RWPE2 (cell line): ENCODE data around the gene POT1.

Experiments used
- ATAC-seq: fragments of 200-7000 bp; cut with Tn5 transposase; 3 replicates; pipeline ENCODE4 v1.9.1; 2021; ENCODE audit warnings: low read depth
- DNase-seq: peaks from one replicate; pipeline ENCODE4 v3.0.0-alpha.2; 2020; ENCODE audit warnings: low spot score
- H3K27ac ChIP-seq: fragments of 450-650 bp; 2 replicates; pipeline ENCODE4 v1.5.1; 2017; ENCODE audit warnings: mild to moderate bottlenecking; ENCODE audit not compliant: poor library complexity, severe bottlenecking
- H3K27me3 ChIP-seq: fragments of 250-450 bp; sonication (Bioruptor Pico); 2 replicates; pipeline ENCODE4 v1.5.1; 2021; ENCODE audit warnings: mild to moderate bottlenecking, moderate library complexity; ENCODE audit not compliant: insufficient read depth, poor library complexity, severe bottlenecking
- H3K36me3 ChIP-seq: fragments of 250-450 bp; sonication (Bioruptor Pico); 2 replicates; pipeline ENCODE4 v1.5.1; 2020; ENCODE audit warnings: low read depth, mild to moderate bottlenecking, moderate library complexity
- H3K4me1 ChIP-seq: fragments of 250-450 bp; sonication (Bioruptor Pico); 2 replicates; pipeline ENCODE4 v1.5.1; 2021; ENCODE audit warnings: mild to moderate bottlenecking, moderate library complexity; ENCODE audit not compliant: insufficient read depth, poor library complexity, severe bottlenecking
- H3K4me3 ChIP-seq: fragments of 250-450 bp; sonication (Bioruptor Pico); 2 replicates; pipeline ENCODE4 v1.5.1; 2021; ENCODE audit warnings: mild to moderate bottlenecking, moderate library complexity; ENCODE audit not compliant: severe bottlenecking
- H3K9me3 ChIP-seq: fragments of 250-450 bp; sonication (Bioruptor Pico); 2 replicates; pipeline ENCODE4 v1.5.1; 2021; ENCODE audit warnings: mild to moderate bottlenecking, moderate library complexity; ENCODE audit not compliant: severe bottlenecking
- TF ChIP-seq, protein P1 (sequence below): fragments of 450-650 bp; IDR thresholded peaks from one replicate; pipeline ENCODE4 v1.5.1; 2017; ENCODE audit warnings: mild to moderate bottlenecking, moderate library complexity; ENCODE audit not compliant: poor library complexity, severe bottlenecking

POT1 gene

DNA sequence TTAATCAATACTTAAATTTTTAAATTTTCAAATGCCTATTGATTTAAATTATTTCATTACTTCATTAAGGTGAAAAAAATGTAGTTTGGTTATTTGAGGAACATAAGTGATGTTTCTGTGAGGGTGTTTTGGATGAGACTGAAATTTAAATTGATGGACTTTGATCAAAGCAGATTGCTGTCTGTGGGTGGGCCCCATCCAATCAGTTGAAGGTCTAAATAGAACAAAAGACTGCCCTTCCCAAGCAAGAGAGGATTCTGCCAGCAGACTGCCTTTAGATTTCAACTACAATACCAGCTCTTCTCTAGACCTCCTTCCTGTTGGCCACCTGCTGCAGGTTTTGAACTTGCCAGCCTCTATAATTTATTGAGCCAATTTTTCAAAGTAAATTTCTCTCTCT, 149.6 kb downstream of the POT1 start:
- H3K4me3 ChIP-seq, result no peak overlapping the region
- no peaks in the 10 kb centered on the region for H3K27me3 ChIP-seq
- H3K9me3 ChIP-seq, result no peaks in the 10 kb centered on the region
- no peaks in the 10 kb centered on the region for H3K36me3 ChIP-seq
- ATAC-seq (no peak), DNase-seq (no peak)
- TF ChIP-seq, protein P1, sequence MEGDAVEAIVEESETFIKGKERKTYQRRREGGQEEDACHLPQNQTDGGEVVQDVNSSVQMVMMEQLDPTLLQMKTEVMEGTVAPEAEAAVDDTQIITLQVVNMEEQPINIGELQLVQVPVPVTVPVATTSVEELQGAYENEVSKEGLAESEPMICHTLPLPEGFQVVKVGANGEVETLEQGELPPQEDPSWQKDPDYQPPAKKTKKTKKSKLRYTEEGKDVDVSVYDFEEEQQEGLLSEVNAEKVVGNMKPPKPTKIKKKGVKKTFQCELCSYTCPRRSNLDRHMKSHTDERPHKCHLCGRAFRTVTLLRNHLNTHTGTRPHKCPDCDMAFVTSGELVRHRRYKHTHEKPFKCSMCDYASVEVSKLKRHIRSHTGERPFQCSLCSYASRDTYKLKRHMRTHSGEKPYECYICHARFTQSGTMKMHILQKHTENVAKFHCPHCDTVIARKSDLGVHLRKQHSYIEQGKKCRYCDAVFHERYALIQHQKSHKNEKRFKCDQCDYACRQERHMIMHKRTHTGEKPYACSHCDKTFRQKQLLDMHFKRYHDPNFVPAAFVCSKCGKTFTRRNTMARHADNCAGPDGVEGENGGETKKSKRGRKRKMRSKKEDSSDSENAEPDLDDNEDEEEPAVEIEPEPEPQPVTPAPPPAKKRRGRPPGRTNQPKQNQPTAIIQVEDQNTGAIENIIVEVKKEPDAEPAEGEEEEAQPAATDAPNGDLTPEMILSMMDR, result no peak
- no peaks in the 10 kb centered on the region for H3K4me1 ChIP-seq
- no peak overlapping the region for H3K27ac ChIP-seq

DNA sequence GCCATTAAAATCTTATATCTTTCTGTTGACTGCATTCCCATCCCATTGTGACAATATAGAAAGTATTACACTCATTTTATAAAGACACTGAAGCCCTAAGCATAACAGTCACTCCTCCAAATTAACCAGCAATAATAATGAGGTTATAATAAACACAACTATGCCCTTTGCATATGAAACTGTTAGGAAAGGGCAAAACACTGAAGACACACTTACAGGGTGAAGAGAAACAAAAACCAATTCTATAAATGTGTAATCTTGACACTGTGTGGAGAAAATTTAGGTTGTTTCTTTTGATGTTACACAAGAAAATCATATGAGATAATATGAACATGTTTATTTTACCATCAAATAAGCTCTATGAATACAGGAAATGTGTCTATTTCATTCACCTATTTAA, 150.0 kb downstream of the POT1 start:
- DNase-seq (no peak), ATAC-seq (no peak)
- Histone ChIP-seq H3K9me3 (no peaks in the 10 kb centered on the region), H3K27ac (no peak overlapping the region), H3K4me1 (no peaks in the 10 kb centered on the region), H3K36me3 (no peaks in the 10 kb centered on the region), H3K27me3 (no peaks in the 10 kb centered on the region), H3K4me3 (no peak overlapping the region)
- TF ChIP-seq, protein P1, result no peak

DNA sequence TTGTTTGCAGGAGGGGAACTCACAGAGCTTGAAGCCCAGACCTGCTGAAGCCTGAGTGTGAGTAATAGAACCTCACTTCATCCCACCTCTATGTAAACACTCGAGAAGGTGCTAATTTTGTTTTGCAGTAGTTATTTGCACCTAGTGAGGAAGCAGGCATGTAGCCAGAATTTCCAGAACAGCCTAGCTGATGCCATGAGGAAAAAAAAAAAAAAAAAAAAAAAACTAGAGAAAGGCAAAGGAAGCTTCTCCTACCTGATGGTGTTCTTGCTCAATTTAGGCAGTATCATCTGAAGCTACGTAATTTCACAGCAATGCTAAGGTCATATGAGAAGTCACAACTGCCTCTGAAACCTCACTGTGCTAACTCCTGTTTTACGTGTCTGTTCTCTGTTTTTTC, 150.4 kb downstream of the POT1 start:
- H3K4me1 ChIP-seq, result no peaks in the 10 kb centered on the region
- H3K27ac ChIP-seq, result no peak overlapping the region
- TF ChIP-seq, protein P1, result no peak
- H3K27me3 ChIP-seq, result no peaks in the 10 kb centered on the region
- no peak overlapping the region for H3K4me3 ChIP-seq
- no peaks in the 10 kb centered on the region for H3K36me3 ChIP-seq
- no peaks in the 10 kb centered on the region for H3K9me3 ChIP-seq
- no peak for ATAC-seq
- DNase-seq, result no peak

DNA sequence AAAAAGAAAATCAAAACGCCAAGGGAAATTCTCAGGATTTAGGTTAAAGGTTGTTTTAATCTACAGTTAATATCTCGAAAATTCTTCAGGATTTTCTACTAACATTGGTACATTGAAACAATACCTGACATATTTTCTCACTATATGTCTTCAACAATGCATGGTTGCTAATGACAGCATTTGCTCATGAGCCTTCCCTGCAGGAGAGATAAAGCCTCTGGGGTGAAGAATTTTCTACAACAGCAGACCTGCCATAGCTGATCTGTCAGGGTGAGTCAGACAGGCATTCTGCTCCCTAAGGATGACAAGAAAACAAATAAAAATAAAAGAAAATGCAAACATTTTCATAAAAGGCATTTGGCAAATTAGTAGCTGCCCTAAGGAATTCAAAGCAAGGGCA, 152.4 kb downstream of the POT1 start:
- 0 out of 3 replicates have a peak, but pooled peaks have one; percentile 25 for ATAC-seq
- TF ChIP-seq, protein P1, result no peak
- no peaks in the 10 kb centered on the region for H3K9me3 ChIP-seq
- no peak overlapping the region for H3K27ac ChIP-seq
- H3K36me3 ChIP-seq, result no peaks in the 10 kb centered on the region
- H3K4me3 ChIP-seq, result no peak overlapping the region
- H3K27me3 ChIP-seq, result no peaks in the 10 kb centered on the region
- no peak for DNase-seq
- H3K4me1 ChIP-seq, result no peaks in the 10 kb centered on the region

DNA sequence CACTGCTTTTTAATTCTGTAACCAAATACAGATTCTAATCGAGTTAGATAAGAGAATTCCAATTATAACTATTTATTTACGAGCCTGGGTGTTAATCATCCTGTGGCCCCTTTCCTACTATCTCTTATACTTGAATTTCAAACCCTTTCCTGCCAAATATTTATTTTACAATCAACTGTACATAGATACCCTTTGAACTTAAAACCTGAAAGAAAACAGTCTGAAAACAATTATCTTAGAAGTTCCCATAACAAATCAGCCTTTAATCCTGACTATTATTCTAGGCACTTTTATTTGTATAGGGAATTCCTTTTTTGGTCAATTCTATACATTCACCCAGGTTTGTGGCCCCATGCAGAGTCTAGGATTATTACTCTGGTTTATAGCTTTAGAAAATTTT, 153.5 kb downstream of the POT1 start:
- H3K4me1 ChIP-seq, result no peaks in the 10 kb centered on the region
- H3K27ac ChIP-seq, result no peak overlapping the region
- no peak for ATAC-seq
- no peaks in the 10 kb centered on the region for H3K36me3 ChIP-seq
- TF ChIP-seq, protein P1, result no peak
- H3K27me3 ChIP-seq, result no peaks in the 10 kb centered on the region
- no peak overlapping the region for H3K4me3 ChIP-seq
- H3K9me3 ChIP-seq, result no peaks in the 10 kb centered on the region
- DNase-seq, result no peak
